Activated naive CD8-positive, alpha-beta T cell (primary cell): ENCODE measurements around the gene IL17B.
"Not testable (repeated sequence)": the region's sequence is repeated elsewhere in the genome, so short reads cannot be mapped to it uniquely, and the experiment has no call there.

Experiments used
- H3K27ac Mint-ChIP-seq: one replicate; pipeline ENCODE4 v1.8.0; 2021; ENCODE audit warnings: mixed read lengths
- H3K27me3 Mint-ChIP-seq: one replicate; pipeline ENCODE4 v1.8.0; 2021; ENCODE audit warnings: mixed read lengths
- H3K36me3 Mint-ChIP-seq: one replicate; pipeline ENCODE4 v1.8.0; 2021; ENCODE audit warnings: mixed read lengths
- H3K4me1 Mint-ChIP-seq: one replicate; pipeline ENCODE4 v1.8.0; 2021; ENCODE audit warnings: low read depth, mixed read lengths
- H3K4me3 Mint-ChIP-seq: one replicate; pipeline ENCODE4 v1.8.0; 2021; ENCODE audit warnings: mild to moderate bottlenecking, mixed read lengths
- H3K9me3 Mint-ChIP-seq: one replicate; pipeline ENCODE4 v1.8.0; 2021; ENCODE audit warnings: low read depth, mixed read lengths

IL17B gene

DNA sequence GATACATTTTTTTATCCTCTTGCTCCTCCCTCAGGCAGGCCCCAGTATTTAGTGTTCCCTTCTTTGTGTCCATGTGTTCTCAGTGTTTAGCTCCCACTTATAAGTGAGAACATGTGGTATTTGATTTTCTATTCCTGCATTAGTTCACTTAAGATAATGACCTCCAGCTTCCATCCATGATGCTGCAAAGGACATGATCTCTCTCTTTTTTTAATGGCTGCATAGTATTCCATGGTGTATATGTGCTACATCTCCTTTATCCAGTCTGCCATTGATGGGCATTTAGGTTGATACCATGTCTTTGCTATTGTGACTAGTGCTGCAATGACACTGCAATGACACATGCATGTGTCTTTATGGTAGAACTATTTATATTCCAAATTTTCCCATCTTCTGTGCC, 15.9 kb upstream of the IL17B start:
- not testable (repeated sequence) for H3K27me3 Mint-ChIP-seq, H3K4me1 Mint-ChIP-seq, H3K36me3 Mint-ChIP-seq, H3K4me3 Mint-ChIP-seq, H3K9me3 Mint-ChIP-seq, H3K27ac Mint-ChIP-seq

- H3K27me3 Mint-ChIP-seq = no peaks in the 10 kb centered on the region
- H3K4me3 Mint-ChIP-seq = no peak overlapping the region
- no peaks in the 10 kb centered on the region for H3K4me1 Mint-ChIP-seq
- no peak overlapping the region for H3K27ac Mint-ChIP-seq
- no peaks in the 10 kb centered on the region for H3K36me3 Mint-ChIP-seq
- H3K9me3 Mint-ChIP-seq = no peaks in the 10 kb centered on the region
These were observed 13.6 kb upstream of the IL17B start for GRCh38 chr5:149392718-149393117.

- H3K9me3 Mint-ChIP-seq = no peaks in the 10 kb centered on the region
- H3K36me3 Mint-ChIP-seq = no peaks in the 10 kb centered on the region
- H3K4me3 Mint-ChIP-seq = no peak overlapping the region
- no peaks in the 10 kb centered on the region for H3K4me1 Mint-ChIP-seq
- H3K27ac Mint-ChIP-seq = no peak overlapping the region
- no peaks in the 10 kb centered on the region for H3K27me3 Mint-ChIP-seq
These were observed 12.4 kb upstream of the IL17B start for GRCh38 chr5:149391524-149391923.

DNA sequence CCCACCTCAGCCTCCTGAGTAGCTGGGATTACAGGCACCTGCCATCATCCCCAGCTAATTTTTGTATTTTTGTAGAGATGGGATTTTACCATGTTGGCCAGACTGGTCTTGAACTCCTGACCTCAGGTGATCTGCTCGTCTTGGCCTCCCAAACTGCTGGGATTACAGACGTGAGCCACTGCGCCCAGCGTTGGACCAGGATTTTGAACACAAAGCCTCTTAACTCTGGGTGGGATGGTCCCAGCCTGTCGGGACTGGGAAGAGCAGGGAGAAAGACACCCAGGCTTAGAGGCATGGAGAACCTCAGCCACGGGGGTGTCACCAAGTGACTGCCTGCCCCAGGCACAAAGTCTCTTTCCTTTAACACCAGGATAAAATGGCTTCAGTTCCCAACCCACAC, 12.0 kb upstream of the IL17B start:
- H3K4me1 Mint-ChIP-seq, H3K27ac Mint-ChIP-seq, H3K4me3 Mint-ChIP-seq, H3K36me3 Mint-ChIP-seq, H3K9me3 Mint-ChIP-seq, H3K27me3 Mint-ChIP-seq: not testable (repeated sequence)

- Mint-ChIP-seq H3K27me3 (no peaks in the 10 kb centered on the region), H3K4me3 (no peak overlapping the region), H3K27ac (no peak overlapping the region), H3K36me3 (no peaks in the 10 kb centered on the region), H3K9me3 (no peaks in the 10 kb centered on the region), H3K4me1 (no peaks in the 10 kb centered on the region)
These were observed 10.7 kb upstream of the IL17B start for GRCh38 chr5:149389552-149390495.

GRCh38 chr5:149388498-149389190, 9.6 kb upstream of the IL17B start:
- no peaks in the 10 kb centered on the region for H3K4me1 Mint-ChIP-seq
- no peaks in the 10 kb centered on the region for H3K36me3 Mint-ChIP-seq
- H3K27me3 Mint-ChIP-seq = no peaks in the 10 kb centered on the region
- no peak overlapping the region for H3K27ac Mint-ChIP-seq
- H3K9me3 Mint-ChIP-seq = no peaks in the 10 kb centered on the region
- H3K4me3 Mint-ChIP-seq = no peak overlapping the region

GRCh38 chr5:149387982-149388381, 8.9 kb upstream of the IL17B start:
- no peaks in the 10 kb centered on the region for H3K27me3 Mint-ChIP-seq
- H3K4me1 Mint-ChIP-seq = no peaks in the 10 kb centered on the region
- H3K36me3 Mint-ChIP-seq = no peaks in the 10 kb centered on the region
- H3K4me3 Mint-ChIP-seq = no peak overlapping the region
- H3K27ac Mint-ChIP-seq = no peak overlapping the region
- H3K9me3 Mint-ChIP-seq = no peaks in the 10 kb centered on the region

- no peaks in the 10 kb centered on the region for H3K4me1 Mint-ChIP-seq
- no peaks in the 10 kb centered on the region for H3K36me3 Mint-ChIP-seq
- no peaks in the 10 kb centered on the region for H3K9me3 Mint-ChIP-seq
- no peaks in the 10 kb centered on the region for H3K27me3 Mint-ChIP-seq
- H3K4me3 Mint-ChIP-seq = no peak overlapping the region
- no peak overlapping the region for H3K27ac Mint-ChIP-seq
These were observed 8.1 kb upstream of the IL17B start for GRCh38 chr5:149387081-149387631.

DNA sequence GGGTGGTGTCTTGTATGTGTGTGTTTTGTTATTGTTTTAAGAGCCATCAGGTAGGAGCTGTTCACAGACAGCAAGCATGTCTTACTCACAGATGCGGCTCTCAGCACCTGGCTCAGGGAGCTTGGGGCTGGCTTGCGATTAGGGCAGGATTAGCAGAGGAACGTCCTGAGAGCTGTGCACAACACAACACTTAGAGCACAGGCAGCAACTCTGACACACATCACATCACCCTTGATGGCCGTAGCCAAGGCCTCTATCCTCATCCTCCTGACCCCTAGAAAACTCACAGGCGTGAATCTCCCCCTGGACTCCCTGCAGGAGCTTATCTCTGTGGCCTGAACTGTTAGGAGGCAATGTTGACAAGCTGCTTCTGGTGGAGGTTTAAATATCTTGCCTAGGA, 7.1 kb upstream of the IL17B start:
- no peaks in the 10 kb centered on the region for H3K27me3 Mint-ChIP-seq
- no peak overlapping the region for H3K4me3 Mint-ChIP-seq
- no peaks in the 10 kb centered on the region for H3K36me3 Mint-ChIP-seq
- H3K4me1 Mint-ChIP-seq = no peaks in the 10 kb centered on the region
- H3K9me3 Mint-ChIP-seq = no peaks in the 10 kb centered on the region
- H3K27ac Mint-ChIP-seq = no peak overlapping the region

DNA sequence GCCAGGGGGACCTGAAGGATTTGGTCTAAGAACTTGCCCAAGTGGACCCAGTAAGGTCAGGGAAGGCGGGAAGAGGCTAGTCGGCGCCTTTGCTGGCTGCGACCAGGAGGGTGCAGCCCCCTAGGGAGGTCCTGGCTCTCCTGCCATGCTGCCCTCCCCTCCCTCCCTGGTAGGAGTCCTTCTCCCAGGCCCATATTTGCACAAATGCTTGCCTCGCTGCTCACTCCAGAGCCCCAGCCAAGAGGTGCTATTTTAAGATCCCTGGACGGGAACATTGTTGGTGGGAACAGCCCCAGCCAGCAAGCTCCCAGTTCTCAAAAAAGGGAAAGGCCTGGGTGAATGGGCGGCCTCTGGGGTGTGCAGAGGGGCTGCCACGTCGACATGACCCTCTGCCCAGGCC, 4.3 kb upstream of the IL17B start:
- H3K27me3 Mint-ChIP-seq = peaks cover 2% of the 10 kb centered on the region
- H3K27ac Mint-ChIP-seq = no peak overlapping the region
- H3K4me3 Mint-ChIP-seq = no peak overlapping the region
- no peaks in the 10 kb centered on the region for H3K9me3 Mint-ChIP-seq
- no peaks in the 10 kb centered on the region for H3K4me1 Mint-ChIP-seq
- H3K36me3 Mint-ChIP-seq = no peaks in the 10 kb centered on the region

DNA sequence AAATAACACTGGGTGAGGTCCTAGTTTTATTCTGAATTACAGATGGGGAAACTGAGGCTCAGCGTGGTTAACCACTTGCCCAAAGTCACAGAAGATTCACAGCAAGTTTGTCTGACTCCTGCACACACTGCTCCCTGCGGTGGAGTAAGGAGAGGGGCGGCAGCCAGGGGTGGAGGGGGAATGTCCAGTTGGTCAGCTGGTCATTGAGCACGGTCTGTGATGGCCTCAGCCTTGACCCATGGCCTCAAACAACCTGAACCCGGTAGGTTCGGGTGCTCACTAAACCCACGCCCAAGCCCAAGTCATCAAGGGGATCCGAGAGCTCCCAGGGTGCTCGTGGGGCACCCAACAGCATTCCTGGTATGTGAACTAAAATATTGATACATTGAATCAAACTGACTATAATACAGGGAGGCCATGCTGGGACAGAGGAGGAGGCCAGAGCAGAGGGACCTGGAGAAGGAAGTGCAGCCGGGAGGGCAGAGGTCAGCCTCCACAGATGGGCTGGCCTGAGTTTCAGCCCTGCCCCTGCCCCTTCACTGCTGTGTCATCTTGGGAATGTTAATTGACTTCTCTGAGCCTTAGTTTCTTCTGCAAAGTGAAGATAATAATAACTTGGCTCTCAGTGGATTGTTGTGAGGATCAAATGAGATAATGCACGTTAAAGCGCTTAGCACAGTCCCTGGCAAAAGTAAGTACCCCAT, 3.6 kb upstream of the IL17B start:
- Mint-ChIP-seq H3K27me3 (peaks cover 2% of the 10 kb centered on the region), H3K4me1 (no peaks in the 10 kb centered on the region), H3K4me3 (no peak overlapping the region), H3K27ac (no peak overlapping the region), H3K36me3 (no peaks in the 10 kb centered on the region), H3K9me3 (no peaks in the 10 kb centered on the region)

GRCh38 chr5:149381986-149382338, 2.9 kb upstream of the IL17B start:
- no peak overlapping the region for H3K27ac Mint-ChIP-seq
- no peaks in the 10 kb centered on the region for H3K9me3 Mint-ChIP-seq
- no peaks in the 10 kb centered on the region for H3K36me3 Mint-ChIP-seq
- peaks cover 2% of the 10 kb centered on the region for H3K27me3 Mint-ChIP-seq
- no peaks in the 10 kb centered on the region for H3K4me1 Mint-ChIP-seq
- H3K4me3 Mint-ChIP-seq = no peak overlapping the region

DNA sequence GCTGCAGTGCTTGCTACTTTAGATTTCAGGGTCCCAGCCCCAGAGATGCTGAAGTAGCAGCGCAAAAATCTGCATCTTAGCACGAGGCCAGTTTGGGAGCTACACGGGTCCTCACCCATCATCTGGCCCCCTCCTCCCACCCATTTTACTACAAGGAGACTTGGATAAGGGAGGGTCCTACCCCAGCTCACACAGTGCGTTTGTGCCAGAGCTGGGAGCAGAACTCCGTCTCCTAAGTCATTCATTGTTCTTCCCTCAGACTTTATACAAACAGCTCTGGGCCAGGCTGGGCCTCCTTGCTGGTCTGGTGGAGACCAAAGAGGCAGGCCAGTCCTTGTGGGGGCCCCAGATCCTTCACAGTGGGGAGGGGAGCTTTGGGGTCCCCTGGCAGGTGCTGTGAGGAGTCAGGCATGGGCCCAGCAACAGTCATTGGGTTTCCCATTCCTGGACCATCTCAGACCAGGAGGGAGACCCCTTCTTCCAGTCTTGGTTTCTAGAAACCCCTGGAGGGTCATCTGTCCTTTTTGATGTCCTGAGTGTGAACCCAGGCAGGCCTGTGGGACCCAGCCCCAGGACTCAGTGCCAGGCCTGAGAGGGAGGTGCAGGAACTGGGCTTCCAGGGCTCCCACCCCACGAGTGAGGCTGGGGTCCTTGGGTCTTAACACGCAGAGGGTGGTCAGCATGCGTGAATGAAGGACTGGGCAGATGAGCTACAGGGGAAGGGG, 2.3 kb upstream of the IL17B start:
- Mint-ChIP-seq H3K36me3 (no peaks in the 10 kb centered on the region), H3K27me3 (peaks cover 2% of the 10 kb centered on the region), H3K4me1 (no peaks in the 10 kb centered on the region), H3K9me3 (no peaks in the 10 kb centered on the region), H3K4me3 (no peak overlapping the region), H3K27ac (no peak overlapping the region)

DNA sequence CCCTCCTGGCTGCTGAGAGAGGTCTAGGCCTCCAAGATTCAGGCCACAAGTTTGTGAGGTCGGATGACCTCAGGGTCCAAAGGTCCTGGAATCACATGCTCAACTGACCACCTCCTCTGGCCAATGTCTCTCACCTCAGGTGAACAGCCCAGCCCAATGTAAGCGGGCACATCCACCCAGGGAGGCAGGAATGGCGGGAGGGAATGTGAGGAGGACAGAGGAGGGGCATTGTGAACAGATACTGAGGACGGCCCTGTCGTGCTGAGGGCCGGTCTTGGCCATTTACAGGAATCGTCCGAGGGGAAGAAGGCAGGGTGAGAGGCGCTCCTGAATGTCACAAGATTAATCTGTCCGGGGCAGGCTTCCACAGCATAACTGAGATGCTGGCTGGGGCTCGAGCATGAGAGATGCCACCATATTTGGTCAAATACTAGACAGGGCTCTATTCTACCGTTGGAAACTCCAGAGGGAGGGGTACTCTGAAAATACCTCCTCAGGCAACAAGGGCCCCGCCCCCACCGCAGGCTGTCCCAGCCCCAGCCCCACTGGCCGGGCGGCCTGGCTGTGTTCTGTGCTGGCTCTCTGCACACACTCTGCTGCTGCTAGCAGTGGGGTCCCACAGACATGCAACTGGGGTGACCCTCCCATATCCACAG, 1.5 kb upstream of the IL17B start:
- Mint-ChIP-seq H3K4me3 (no peak overlapping the region), H3K27ac (no peak overlapping the region), H3K9me3 (no peaks in the 10 kb centered on the region), H3K36me3 (peaks cover 3% of the 10 kb centered on the region), H3K27me3 (peaks cover 2% of the 10 kb centered on the region), H3K4me1 (no peaks in the 10 kb centered on the region)
